ENCODE results near the gene MICALL2.

DNA sequence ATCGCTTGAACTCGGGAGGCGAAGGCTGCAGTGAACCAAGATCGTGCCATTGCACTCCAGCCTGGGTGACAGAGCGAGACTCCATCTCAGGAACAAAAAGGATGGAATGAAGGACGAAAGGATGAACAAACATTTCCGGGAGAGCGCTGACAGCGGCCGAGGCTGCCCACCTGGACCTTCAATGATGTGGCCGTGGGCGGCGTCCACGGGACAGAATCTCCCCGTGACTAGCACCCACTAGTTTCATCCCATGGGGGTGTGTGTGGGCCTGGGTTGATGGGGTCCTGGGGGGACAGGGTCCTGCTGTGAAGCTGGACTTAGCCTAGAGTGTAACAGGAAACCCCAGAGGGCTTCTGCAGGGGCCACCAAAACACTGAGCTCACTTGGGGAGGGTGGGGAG lies 32.8 kb downstream of the MICALL2 start:
- TF ChIP-seq, protein P1, sequence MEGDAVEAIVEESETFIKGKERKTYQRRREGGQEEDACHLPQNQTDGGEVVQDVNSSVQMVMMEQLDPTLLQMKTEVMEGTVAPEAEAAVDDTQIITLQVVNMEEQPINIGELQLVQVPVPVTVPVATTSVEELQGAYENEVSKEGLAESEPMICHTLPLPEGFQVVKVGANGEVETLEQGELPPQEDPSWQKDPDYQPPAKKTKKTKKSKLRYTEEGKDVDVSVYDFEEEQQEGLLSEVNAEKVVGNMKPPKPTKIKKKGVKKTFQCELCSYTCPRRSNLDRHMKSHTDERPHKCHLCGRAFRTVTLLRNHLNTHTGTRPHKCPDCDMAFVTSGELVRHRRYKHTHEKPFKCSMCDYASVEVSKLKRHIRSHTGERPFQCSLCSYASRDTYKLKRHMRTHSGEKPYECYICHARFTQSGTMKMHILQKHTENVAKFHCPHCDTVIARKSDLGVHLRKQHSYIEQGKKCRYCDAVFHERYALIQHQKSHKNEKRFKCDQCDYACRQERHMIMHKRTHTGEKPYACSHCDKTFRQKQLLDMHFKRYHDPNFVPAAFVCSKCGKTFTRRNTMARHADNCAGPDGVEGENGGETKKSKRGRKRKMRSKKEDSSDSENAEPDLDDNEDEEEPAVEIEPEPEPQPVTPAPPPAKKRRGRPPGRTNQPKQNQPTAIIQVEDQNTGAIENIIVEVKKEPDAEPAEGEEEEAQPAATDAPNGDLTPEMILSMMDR (IDR thresholded peaks at IDR 0.05): no peak
- no peak for TF ChIP-seq POLR2A (IDR thresholded peaks at IDR 0.05; ENCODE audit: low read depth)
- TF ChIP-seq EP300 (IDR thresholded peaks at IDR 0.05): no peak
